ENCODE measurements around the gene AKR1E2. TPM values are rescaled to one million over a fixed set of nuclear protein-coding genes. Genes with fewer than 3 reads are reported as not detected.

The AKR1E2 gene
- 6.2 TPM for total RNA-seq (ENCODE audit: unreplicated experiment)
- long read RNA-seq, partial matches to known transcripts = 0 of 1 reads
- long read RNA-seq, other reads (novel, unspliced or antisense) = 1 of 1 reads

GRCh38 chr10:4825868-4826791 is at the start of gene AKR1E2:
AKR1E2 (plus strand) TSS chr10:4826207; CDS start chr10:4826325, 118 bp downstream.
- peaks cover 39% of the 10 kb centered on the region for H3K4me1 Mint-ChIP-seq (ENCODE audit: unreplicated experiment)
- H3K27me3 Mint-ChIP-seq (ENCODE audit: unreplicated experiment) = peaks cover 7% of the 10 kb centered on the region
- no peaks in the 10 kb centered on the region for H3K36me3 Mint-ChIP-seq (ENCODE audit: low read depth, unreplicated experiment)
- H3K4me3 Mint-ChIP-seq (ENCODE audit: unreplicated experiment) = peak within 1 kb of the TSS; percentile 75
- TF ChIP-seq, protein P1, sequence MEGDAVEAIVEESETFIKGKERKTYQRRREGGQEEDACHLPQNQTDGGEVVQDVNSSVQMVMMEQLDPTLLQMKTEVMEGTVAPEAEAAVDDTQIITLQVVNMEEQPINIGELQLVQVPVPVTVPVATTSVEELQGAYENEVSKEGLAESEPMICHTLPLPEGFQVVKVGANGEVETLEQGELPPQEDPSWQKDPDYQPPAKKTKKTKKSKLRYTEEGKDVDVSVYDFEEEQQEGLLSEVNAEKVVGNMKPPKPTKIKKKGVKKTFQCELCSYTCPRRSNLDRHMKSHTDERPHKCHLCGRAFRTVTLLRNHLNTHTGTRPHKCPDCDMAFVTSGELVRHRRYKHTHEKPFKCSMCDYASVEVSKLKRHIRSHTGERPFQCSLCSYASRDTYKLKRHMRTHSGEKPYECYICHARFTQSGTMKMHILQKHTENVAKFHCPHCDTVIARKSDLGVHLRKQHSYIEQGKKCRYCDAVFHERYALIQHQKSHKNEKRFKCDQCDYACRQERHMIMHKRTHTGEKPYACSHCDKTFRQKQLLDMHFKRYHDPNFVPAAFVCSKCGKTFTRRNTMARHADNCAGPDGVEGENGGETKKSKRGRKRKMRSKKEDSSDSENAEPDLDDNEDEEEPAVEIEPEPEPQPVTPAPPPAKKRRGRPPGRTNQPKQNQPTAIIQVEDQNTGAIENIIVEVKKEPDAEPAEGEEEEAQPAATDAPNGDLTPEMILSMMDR (IDR thresholded peaks at IDR 0.05; ENCODE audit: unreplicated experiment) = no peak
- H3K9me3 Mint-ChIP-seq (ENCODE audit: unreplicated experiment) = no peaks in the 10 kb centered on the region
- peak; percentile 75 for DNase-seq (ENCODE audit: low spot score)
- H3K27ac Mint-ChIP-seq (ENCODE audit: unreplicated experiment) = peak within 1 kb of the TSS; percentile 78

GRCh38 chr10:4776234-4776638 is 49.8 kb upstream of the AKR1E2 start:
- Mint-ChIP-seq H3K4me1 (ENCODE audit: unreplicated experiment) (peaks cover 17% of the 10 kb centered on the region), H3K36me3 (ENCODE audit: low read depth, unreplicated experiment) (no peaks in the 10 kb centered on the region), H3K27me3 (ENCODE audit: unreplicated experiment) (peaks cover 2% of the 10 kb centered on the region), H3K9me3 (ENCODE audit: unreplicated experiment) (no peaks in the 10 kb centered on the region), H3K27ac (ENCODE audit: unreplicated experiment) (no peak overlapping the region), H3K4me3 (ENCODE audit: unreplicated experiment) (no peak overlapping the region)
- no peak for DNase-seq (ENCODE audit: low spot score)
- TF ChIP-seq, protein P1 (IDR thresholded peaks at IDR 0.05; ENCODE audit: unreplicated experiment) = no peak

GRCh38 chr10:4778761-4779160 is 47.2 kb upstream of the AKR1E2 start:
- Mint-ChIP-seq H3K4me1 (ENCODE audit: unreplicated experiment) (peaks cover 3% of the 10 kb centered on the region), H3K4me3 (ENCODE audit: unreplicated experiment) (no peak overlapping the region), H3K27ac (ENCODE audit: unreplicated experiment) (no peak overlapping the region), H3K9me3 (ENCODE audit: unreplicated experiment) (no peaks in the 10 kb centered on the region), H3K36me3 (ENCODE audit: low read depth, unreplicated experiment) (no peaks in the 10 kb centered on the region), H3K27me3 (ENCODE audit: unreplicated experiment) (peaks cover 2% of the 10 kb centered on the region)
- DNase-seq (ENCODE audit: low spot score) = no peak
- TF ChIP-seq, protein P1 (IDR thresholded peaks at IDR 0.05; ENCODE audit: unreplicated experiment) = no peak

- Mint-ChIP-seq H3K27ac (ENCODE audit: unreplicated experiment) (no peak overlapping the region), H3K4me1 (ENCODE audit: unreplicated experiment) (peaks cover 3% of the 10 kb centered on the region), H3K36me3 (ENCODE audit: low read depth, unreplicated experiment) (no peaks in the 10 kb centered on the region), H3K4me3 (ENCODE audit: unreplicated experiment) (no peak overlapping the region), H3K27me3 (ENCODE audit: unreplicated experiment) (peaks cover 2% of the 10 kb centered on the region), H3K9me3 (ENCODE audit: unreplicated experiment) (no peaks in the 10 kb centered on the region)
- TF ChIP-seq, protein P1 (IDR thresholded peaks at IDR 0.05; ENCODE audit: unreplicated experiment) = no peak
- DNase-seq (ENCODE audit: low spot score) = no peak
Measured at GRCh38 chr10:4780091-4780490, 45.9 kb upstream of the AKR1E2 start.

GRCh38 chr10:4780782-4781181 is 45.2 kb upstream of the AKR1E2 start:
- TF ChIP-seq, protein P1 (IDR thresholded peaks at IDR 0.05; ENCODE audit: unreplicated experiment) = no peak
- H3K4me1 Mint-ChIP-seq (ENCODE audit: unreplicated experiment) = peaks cover 3% of the 10 kb centered on the region
- no peak overlapping the region for H3K27ac Mint-ChIP-seq (ENCODE audit: unreplicated experiment)
- no peaks in the 10 kb centered on the region for H3K36me3 Mint-ChIP-seq (ENCODE audit: low read depth, unreplicated experiment)
- H3K9me3 Mint-ChIP-seq (ENCODE audit: unreplicated experiment) = no peaks in the 10 kb centered on the region
- peaks cover 2% of the 10 kb centered on the region for H3K27me3 Mint-ChIP-seq (ENCODE audit: unreplicated experiment)
- no peak for DNase-seq (ENCODE audit: low spot score)
- H3K4me3 Mint-ChIP-seq (ENCODE audit: unreplicated experiment) = no peak overlapping the region
